ENCODE data around the gene ARHGDIG.
"Not testable (repeated sequence)": the region's sequence is repeated elsewhere in the genome, so short reads cannot be mapped to it uniquely, and the experiment has no call there.

Gene ARHGDIG
- total RNA-seq, result 0 to 0.61 reads per million in 2 donors

DNA sequence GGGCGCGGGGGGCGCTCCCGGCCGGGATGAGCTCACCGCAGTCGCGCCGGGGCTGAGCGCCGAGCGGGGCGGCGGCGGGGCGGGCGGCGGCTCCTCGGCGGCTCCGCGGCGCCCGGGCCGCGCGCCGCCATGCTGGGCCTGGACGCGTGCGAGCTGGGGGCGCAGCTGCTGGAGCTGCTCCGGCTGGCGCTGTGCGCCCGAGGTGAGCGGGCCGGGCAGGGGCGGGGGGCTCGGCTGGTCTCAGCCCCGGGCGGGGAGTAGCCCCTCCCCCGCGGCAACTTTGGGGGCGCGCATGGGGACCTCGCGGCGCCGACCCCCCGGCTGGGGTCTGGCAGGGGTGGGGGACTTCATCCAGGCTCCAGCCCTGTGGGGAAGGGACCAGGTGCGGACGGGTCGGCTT, at the start of gene ARHGDIG:
ARHGDIG (plus strand) TSS at position 40 of the 400 bp plus-strand sequence; CDS start at position 130, 90 bp downstream.
- DNase-seq, result no peak

DNA sequence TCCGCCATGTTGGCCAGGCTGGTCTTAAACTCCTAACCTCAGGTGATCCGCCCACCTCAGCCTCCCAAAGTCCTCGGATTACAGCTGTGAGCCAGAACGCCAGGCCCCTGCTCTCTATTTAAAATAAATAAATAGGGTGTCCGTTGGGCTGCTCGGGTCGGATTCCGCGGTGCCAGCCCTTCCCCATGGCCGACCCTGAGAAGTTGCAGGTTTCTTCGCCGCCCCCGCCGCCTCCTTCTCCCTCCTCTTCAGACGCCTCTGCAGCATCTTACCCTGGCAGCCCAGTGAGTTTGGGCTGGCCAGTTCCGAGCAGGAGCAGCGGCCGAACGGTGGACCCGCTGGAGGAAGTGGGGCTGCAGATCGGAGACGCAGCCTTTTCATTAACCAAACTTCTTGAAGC, 49.4 kb upstream of the ARHGDIG start:
- no peak for DNase-seq

DNA sequence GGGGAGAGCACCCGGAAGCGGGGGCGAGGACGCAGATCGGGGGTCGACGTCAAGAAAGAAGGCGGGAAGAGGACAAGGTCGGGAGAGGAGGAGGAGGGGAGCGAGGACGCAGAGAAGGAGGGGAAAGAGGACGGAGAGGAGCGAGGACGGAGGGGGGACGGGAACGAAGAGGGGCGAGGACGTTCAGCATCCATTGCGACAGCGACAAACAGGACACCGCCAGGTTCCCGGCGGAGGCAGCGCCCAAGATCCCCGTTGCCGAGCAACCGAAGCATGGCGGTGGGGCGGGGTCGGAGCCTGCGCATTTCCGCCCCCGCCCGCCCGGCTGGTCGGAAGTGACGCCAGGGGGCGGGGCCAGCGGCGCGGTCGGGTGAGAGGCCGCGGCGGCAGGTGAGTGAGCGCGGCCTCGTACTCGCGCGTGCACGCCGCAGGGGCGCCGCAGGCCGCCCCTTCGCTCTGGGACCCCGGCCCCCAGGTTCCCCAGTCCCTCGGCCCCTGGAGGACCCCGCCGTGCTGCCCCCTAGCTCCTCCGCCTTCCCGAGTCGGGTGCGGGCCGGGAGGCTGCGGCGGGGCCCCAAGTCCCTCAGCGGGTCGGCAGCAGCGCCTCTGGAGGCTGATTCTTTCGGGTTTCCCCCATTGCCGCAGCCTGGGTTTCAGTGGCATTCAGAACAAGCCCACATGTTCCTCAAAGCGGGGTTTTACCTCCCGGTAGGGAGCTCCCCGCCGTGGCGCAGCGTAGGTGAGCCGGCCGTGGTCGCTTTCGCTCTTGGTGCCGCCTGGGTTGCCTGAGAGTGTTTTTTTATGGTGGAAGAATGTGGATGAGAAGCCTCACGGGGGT, 45.7 kb upstream of the ARHGDIG start, which contains the start of gene FAM234A:
FAM234A (plus strand) TSS at position 354 of the 838 bp plus-strand sequence. CDS start 19,593 bp downstream, outside the sequence.
- peak; percentile 87 to 95 (median 93) for DNase-seq

DNA sequence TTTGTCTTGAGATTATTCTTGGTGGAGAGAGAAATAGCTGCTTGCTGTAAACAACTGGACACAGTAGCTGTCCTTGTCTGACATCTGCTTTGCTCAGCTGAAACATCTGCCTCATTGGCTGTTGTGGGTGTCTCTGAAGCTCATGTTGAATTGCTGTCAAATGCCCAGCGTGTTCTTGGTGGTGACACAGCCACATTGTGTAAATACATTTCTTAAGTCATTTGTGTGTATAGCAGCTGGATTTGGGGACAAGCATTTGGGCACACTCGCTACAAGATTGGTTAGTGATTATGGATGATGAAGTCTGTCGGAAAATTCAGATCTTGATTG, 40.5 kb upstream of the ARHGDIG start:
- no peak for DNase-seq

DNA sequence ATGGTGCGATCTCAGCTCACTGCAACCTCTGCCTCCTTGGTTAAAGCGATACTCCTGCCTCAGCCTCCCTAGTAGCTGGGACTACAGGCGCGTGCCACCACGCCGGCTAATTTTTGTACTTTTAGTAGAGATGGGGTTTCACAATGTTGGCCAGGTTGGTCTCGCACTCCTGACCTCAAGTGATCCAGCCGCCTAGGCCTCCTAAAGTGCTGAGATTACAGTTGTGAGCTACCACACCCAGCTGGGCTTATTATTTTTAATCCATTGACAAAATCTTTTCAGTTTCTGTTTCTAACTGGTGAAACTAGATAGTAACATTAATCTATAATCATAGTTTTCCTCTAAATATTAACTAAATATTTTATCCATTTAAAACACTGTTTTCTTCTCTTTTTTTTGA, 39.8 kb upstream of the ARHGDIG start:
- DNase-seq, result no peak

DNA sequence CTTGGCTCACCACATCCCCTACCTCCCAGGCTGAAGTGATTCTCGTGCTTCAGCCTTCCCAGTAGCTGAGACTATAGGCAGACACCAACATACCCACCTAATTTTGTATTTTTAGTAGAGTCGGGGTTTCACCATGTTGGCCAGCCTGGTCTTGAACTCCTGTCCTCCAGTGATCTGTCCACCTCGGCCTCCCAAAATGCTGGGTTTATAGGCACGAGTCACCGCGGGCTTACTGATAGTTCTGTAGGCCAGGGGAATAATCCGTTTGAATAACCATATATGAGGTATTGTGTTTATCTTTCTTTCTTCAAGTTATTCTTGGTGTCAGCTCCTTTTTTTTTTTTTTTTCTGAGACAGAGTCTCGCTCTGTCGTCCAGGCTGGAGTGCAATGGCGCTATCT, 38.1 kb upstream of the ARHGDIG start:
- DNase-seq, result no peak

DNA sequence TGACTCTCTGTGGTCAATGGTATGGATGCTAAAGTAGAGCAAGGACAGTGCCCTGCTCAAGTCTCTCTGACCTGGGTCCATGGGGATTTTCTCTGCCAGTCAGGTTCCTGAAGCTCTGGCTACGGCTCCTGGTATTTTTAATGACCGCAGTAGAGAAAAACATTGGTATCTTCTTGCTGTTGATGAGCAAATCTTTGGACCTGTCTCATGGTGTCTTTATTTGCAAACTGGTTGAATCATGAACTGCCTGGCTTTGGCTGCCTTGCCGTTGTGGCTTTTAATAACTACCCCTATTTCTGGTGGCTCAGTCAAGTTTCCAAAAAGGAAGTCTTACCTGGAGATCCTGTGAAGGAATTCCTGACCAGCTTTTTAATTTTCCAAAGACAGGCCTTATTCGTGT, 37.0 kb upstream of the ARHGDIG start:
- no peak for DNase-seq

DNA sequence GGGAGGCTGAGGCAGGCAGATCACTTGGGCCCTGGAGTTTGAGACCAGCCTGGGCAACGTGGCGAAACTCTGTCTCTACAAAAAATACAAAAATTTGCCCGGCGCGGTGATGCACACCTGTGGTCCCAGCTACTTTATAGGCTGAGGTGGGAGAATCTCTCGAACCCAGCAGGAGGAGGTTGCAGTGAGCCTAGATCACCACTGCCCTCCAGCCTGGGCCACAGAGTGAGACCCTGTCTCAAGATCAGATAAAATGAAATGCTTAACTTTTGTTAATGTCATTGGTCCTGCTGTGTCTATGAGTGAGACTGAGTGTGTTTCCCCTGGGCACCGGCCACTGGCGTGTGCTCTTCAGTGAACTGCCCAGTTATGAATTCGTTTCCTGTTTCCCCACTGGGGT, 35.3 kb upstream of the ARHGDIG start:
- DNase-seq, result no peak

DNA sequence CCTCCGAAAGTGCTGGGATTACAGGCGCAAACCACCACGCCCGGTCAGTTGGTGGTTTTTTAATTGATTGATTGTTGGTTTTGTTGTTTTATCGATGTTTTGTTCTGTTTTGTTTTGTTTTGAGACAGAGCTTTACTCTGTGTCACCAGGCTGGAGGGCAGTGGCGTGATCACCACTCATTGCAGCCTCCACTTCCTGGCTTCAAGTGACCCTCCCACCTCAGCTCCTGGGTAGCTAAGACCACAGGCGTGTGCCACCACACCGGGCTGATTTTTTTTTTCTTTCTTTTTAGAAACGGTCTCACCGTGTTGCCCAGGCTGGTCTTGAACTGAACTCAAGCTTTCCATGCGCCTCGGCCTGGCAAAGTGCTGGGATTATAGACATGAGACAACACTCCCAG, 33.4 kb upstream of the ARHGDIG start:
- no peak for DNase-seq

DNA sequence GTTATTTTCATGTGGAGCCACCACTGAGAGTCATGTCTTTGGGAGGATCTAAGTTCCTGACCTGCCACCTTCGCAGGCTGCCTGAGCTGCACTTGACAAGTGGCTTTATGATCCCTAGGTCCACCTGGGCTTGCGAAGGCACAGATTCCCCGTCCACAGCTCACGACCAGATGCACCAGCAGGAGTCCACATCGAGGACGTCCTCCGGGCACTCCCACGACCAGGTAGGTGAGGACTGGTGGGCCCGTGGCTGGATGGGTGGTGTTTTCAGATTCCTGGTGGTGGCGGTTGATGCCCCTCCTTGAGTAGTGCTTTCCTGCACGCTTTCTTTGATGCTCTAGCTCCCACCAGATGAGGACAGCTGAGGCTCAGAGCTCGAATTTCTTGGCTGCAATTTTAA, 31.0 kb upstream of the ARHGDIG start:
- no peak for DNase-seq

DNA sequence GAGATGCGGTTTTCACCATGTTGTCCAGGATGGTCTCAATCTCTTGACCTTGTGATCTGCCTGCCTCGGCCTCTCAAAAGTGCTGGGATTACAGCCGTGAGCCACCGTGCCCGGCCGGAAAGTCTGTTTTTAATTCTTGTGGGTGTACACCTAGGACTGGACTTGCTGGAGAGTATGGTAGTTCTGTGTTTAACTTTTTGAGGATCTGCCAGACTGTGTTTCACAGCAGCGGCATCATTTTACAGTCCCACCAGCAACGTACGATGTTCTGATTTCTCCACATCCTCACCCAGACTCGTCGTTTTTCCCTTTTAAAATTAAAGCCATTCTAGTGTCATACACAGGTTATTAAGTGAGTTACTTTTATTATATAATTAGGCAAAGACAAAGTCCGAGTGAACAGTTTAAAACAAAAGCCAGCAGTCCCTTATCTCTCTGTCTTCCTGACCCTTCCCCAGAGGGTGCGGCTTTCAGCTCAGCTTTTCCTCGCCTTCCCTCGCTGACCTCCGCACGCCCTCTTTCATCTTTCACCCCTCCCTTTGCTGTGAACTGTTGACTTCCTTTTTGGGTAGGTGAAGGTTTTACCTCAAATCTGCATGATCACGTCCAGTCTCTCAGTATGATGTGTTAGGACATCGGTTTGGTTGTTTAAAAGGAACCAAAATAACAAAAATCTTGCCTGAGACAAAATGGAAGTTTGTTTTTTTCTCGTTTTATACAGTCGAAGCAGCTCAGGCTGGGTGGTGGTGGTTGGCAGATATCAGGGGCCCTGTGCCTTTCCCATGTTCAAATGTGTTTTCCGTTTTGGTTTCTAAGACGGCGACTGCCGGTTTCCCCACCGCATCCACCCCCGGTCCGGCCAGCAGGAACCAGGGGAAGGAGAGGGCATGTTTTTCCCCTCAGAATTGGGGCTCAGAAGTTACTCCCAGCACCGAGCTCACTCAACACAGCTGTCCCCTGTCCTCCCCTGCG, 27.7 kb upstream of the ARHGDIG start:
- peak in 2 of 5 experiments; percentile 16 to 60 for DNase-seq

DNA sequence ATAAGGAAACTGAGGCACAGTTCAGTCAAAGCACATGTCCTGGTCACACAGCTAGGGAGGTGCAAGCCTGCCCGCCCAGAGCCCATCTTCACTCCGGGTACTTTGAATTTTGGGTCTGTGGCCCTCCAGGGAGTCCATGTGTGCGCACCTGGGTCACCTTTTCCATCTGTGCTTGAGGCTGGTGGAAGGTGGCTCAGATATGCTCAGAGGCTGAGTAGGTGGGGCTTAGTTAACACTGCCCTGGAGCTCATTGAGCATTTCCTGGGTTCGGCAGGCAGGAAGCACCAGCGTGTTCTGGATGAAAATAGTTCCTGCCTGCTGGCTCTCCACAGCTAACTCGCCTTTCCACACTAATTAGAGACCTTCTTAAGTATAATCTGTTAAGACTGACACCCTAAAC, 26.6 kb upstream of the ARHGDIG start:
- DNase-seq, result peak in 1 of 5 experiments; percentile 18

DNA sequence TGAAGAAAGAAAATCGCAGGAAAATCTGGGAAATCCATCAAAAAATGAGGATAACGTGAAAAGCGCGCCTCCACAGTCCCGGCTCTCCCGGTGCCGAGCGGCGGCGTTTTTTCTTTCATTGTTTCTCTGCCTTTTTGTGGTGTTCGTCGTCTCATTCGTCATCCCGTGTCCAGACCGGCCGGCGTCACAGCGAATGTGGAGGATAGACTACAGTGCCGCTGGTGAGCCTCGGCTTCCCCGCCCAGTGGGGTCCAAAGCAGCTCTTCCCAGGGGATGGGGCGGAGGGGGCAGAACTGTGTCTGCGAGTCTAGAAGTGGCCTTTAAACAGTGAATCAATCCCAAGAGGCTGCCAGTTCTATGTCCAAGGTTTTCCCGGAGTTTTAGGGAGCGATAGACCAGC, 25.9 kb upstream of the ARHGDIG start:
- DNase-seq, result no peak

DNA sequence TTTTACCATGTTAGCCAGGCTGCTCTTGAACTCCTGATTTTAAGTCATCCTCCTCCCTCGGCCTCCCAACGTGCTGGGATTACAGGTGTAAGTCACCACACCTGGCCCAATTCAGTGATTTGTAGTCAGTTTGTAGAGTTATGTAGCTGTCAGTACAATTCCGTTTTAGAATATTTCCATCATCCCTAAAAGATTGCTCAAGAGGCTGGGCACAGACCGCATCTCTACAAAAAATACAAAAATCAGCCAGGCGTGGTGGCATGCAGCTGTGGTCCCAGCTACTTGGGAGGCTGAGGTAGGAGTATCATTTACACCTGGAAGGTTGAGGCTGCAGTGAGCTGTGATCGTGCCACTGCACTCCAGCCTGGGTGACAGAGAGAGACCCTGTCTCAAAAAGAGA, 25.2 kb upstream of the ARHGDIG start:
- no peak for DNase-seq

DNA sequence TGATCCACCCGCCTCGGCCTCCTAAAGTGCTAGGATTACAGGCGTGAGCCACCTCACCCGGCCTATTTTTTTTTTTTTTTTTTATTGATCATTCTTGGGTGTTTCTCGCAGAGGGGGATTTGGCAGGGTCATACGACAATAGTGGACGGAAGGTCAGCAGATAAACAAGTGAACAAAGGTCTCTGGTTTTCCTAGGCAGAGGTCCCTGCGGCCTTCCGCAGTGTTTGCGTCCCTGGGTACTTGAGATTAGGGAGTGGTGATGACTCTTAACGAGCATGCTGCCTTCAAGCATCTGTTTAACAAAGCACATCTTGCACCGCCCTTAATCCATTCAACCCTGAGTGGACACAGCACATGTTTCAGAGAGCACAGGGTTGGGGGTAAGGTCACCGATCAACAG, 22.3 kb upstream of the ARHGDIG start:
- DNase-seq, result not testable (repeated sequence)

DNA sequence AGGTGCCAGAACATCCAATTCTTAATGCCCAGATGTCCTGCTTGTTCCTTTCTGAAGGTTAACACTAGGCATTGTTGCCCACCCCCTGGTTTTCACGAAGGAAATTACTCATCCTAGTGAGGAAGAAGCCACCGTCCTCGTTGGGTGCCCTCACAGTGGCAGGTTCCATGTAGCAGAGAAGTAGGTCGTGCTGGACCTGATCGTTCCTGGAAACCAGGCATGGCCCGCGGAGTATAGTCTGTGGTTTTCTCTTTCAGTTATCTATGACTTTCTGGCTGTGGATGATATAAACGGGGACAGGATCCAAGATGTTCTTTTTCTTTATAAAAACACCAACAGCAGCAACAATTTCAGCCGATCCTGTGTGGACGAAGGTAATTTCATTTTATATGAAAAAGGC, 21.2 kb upstream of the ARHGDIG start:
- DNase-seq, result no peak

DNA sequence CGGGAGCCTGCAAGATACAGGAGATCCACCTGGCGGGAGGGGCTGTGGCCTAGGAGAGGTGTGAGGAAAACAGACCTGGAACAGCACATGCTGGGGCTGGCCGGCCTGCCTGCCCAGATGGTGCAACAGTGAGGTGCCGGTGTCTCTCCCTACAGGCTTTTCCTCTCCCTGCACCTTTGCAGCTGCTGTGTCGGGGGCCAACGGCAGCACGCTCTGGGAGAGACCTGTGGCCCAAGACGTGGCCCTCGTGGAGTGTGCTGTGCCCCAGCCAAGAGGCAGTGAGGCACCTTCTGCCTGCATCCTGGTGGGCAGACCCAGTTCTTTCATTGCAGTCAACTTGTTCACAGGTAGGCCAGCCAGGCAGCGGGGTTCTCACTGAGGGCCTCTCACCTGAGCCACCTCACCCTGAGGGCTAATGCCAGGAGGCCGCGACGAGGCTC, 20.6 kb upstream of the ARHGDIG start:
- DNase-seq, result no peak

DNA sequence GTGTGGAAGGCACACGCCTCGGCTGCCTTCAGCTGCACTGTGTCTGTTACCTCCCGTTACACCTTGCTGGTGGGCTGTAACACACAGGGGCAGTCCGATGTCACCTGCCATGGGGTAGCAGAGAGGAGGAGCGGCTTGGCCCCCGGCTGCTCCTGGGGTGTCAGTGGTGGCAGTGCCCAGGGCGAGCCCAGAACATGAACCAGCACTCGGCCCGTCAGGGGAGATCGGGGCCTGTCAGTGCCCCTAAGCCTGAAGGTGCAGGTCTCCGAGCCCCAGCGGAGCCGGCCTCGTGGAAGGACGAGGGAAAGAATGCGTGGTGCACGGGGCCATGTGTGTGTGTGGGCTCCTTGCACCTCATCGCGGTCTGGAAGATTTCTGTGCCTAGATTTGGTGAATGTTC, 20.1 kb upstream of the ARHGDIG start:
- DNase-seq, result no peak

DNA sequence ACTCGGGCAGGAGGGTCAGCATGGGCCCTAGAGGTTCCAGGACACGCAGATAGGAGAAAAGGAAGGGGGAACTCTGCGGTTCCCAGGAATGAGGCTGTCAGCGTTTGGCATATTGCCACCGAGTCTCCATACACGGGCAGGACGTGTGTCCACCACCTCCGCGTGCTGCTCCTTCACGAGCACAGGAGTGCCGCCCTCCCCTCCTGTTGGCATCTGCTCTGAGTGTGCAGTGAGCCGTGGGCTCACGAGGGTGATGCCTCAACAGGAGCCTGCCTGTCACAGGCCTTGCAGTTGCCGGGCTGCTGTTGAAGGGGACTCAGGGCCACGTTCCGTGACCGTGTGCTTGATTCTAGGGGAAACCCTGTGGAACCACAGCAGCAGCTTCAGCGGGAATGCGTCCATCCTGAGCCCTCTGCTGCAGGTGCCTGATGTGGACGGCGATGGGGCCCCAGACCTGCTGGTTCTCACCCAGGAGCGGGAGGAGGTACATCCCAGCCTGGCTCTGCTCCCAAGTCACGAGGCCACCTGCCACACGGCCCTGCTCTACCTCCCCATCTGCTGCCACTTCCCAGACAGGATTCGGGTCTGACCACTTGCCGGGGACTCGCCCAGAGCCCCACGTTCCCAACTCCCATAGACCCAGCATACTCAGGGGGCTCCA, 19.2 kb upstream of the ARHGDIG start:
- no peak for DNase-seq

DNA sequence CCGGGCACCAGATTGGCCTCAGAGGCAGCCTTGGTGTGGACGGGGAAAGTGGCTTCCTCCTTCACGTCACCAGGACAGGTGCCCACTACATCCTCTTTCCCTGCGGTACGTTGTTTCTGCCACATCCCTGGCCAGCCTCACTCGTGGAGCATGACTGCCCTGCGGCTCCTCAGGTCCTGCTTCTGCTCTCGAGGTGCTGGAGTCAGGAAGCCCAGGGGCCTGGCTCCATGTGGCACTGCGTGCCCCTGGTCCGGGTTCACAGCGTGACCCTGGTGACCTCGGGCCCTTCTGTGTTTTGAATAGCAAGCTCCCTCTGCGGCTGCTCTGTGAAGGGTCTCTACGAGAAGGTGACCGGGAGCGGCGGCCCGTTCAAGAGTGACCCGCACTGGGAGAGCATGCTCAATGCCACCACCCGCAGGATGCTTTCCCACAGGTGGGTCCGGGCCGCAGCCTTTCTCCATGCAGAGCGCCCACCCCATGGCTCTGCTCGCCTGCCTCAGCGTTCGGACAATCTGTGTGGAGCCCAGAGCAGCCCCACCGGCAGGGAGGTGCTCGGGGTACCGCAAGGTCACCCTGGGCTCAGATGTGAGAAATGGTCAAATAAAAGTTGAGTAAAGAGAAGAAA, 18.2 kb upstream of the ARHGDIG start:
- no peak for DNase-seq

DNA sequence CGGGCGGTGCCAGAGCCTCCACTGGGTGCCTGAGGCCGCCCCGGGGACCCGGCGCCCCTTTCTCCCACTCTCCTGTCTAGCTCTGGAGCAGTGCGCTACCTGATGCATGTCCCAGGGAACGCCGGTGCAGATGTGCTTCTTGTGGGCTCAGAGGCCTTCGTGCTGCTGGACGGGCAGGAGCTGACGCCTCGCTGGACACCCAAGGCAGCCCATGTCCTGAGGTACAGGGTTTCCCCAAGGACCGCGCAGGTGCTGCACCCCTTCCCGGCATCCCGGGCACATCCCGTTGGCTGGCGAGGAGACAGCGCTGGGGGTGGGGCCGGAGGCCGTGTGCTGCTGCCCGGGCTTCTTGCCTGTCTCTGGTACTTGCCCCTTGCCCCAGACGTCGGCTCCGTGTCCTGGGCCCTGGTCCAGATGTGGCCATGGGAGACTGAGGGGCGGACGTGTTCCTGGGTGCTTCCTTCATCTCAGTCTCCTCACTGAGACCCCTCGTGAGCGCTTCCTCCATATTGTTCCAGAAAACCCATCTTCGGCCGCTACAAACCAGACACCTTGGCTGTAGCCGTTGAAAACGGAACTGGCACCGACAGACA, 17.1 kb upstream of the ARHGDIG start:
- DNase-seq, result no peak

DNA sequence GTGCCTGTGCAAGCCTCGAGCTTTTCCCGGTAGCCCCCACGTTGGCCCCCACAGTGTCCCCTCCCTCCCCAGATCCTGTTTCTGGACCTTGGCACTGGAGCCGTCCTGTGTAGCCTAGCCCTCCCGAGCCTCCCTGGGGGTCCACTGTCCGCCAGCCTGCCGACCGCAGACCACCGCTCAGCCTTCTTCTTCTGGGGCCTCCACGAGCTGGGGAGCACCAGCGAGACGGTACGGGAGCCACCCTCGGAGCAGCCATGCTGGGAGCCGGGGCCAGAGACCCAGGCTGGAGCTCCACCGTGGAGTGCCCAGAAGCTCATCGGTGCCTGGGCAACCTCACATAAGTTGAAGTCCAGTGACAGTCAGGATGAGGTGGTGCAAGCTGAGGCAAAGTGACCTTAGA, 16.4 kb upstream of the ARHGDIG start:
- no peak for DNase-seq
